WI38 (cell line): ENCODE measurements around the gene SLC23A2.

ENCODE experiments used
- H3K4me3 ChIP-seq: 2 replicates; pipeline ENCODE4 v1.5.1; 2011; ENCODE audit warnings: low read depth, mild to moderate bottlenecking, control low read depth, low read length
- TF ChIP-seq, protein P1 (sequence below): IDR thresholded peaks from 2 replicates; pipeline ENCODE4 v1.5.1; 2012; ENCODE audit warnings: low read depth, mild to moderate bottlenecking, control low read depth, low read length

Gene SLC23A2

GRCh38 chr20:4802527-4802926 lies 198.8 kb downstream of the SLC23A2 start:
- TF ChIP-seq, protein P1, sequence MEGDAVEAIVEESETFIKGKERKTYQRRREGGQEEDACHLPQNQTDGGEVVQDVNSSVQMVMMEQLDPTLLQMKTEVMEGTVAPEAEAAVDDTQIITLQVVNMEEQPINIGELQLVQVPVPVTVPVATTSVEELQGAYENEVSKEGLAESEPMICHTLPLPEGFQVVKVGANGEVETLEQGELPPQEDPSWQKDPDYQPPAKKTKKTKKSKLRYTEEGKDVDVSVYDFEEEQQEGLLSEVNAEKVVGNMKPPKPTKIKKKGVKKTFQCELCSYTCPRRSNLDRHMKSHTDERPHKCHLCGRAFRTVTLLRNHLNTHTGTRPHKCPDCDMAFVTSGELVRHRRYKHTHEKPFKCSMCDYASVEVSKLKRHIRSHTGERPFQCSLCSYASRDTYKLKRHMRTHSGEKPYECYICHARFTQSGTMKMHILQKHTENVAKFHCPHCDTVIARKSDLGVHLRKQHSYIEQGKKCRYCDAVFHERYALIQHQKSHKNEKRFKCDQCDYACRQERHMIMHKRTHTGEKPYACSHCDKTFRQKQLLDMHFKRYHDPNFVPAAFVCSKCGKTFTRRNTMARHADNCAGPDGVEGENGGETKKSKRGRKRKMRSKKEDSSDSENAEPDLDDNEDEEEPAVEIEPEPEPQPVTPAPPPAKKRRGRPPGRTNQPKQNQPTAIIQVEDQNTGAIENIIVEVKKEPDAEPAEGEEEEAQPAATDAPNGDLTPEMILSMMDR, result no peak
- no peak overlapping the region for H3K4me3 ChIP-seq
